ENCODE measurements around the gene PFDN1. TPM values are rescaled to one million over a fixed set of nuclear protein-coding genes. Genes with fewer than 3 reads are reported as not detected.

The PFDN1 gene
- total RNA-seq, 3 donors from 2014 or later (not counting 1 experiment from before 2014, with no cell fraction given), result 28.0 to 39.1 (median 37.6) TPM

- H3K4me1 Mint-ChIP-seq, result peaks cover 8% of the 10 kb centered on the region in 2 donors
- no peaks in the 10 kb centered on the region for H3K36me3 Mint-ChIP-seq
- no peak overlapping the region for H3K27ac Mint-ChIP-seq
- H3K4me3 Mint-ChIP-seq, result no peak overlapping the region
- TF ChIP-seq CTCF (IDR thresholded peaks at IDR 0.05), result no peak
- Histone ChIP-seq H3K4me1 (ENCODE audit: control insufficient read depth, insufficient read depth, low read length) (peaks cover 7% of the 10 kb centered on the region), H3K27ac (ENCODE audit: low read length) (no peak overlapping the region), H3K27me3 (ENCODE audit: control insufficient read depth, insufficient read depth, low read length) (no peaks in the 10 kb centered on the region), H3K36me3 (ENCODE audit: control insufficient read depth, insufficient read depth, low read length) (no peaks in the 10 kb centered on the region), H3K4me3 (ENCODE audit: low read length) (no peak overlapping the region), H3K9me3 (ENCODE audit: control insufficient read depth, insufficient read depth, low read length) (no peaks in the 10 kb centered on the region)
- H3K9me3 Mint-ChIP-seq, result no peaks in the 10 kb centered on the region
- DNase-seq (no peak), ATAC-seq (no peak)
- intact Hi-C loops (cut with micrococcal nuclease), result no loop called here
- WGBS (ENCODE audit: insufficient coverage), result 94% methylated on average over 8 of the region's 9 CpGs
- peaks cover 6% of the 10 kb centered on the region in 2 donors for H3K27me3 Mint-ChIP-seq (ENCODE audit: low read depth in 2 of 2)
Observed at GRCh38 chr5:140219068-140219991, 83.6 kb downstream of the PFDN1 start.

GRCh38 chr5:140217299-140218026 is 85.4 kb downstream of the PFDN1 start:
- 100% methylated on average over 1 of the region's 1 CpG for WGBS (ENCODE audit: insufficient coverage)
- H3K27ac Mint-ChIP-seq, result no peak overlapping the region

GRCh38 chr5:140216478-140217074 is 86.3 kb downstream of the PFDN1 start:
- no peak overlapping the region for H3K27ac ChIP-seq (ENCODE audit: low read length)
- DNase-seq, result no peak
- no peaks in the 10 kb centered on the region for H3K36me3 ChIP-seq (ENCODE audit: control insufficient read depth, insufficient read depth, low read length)
- no peaks in the 10 kb centered on the region for H3K9me3 Mint-ChIP-seq
- TF ChIP-seq CTCF (IDR thresholded peaks at IDR 0.05), result no peak
- peaks cover 8% of the 10 kb centered on the region for H3K4me1 ChIP-seq (ENCODE audit: control insufficient read depth, insufficient read depth, low read length)
- H3K4me3 Mint-ChIP-seq, result no peak overlapping the region
- H3K4me1 Mint-ChIP-seq, result peaks cover 8 to 10% of the 10 kb centered on the region in 2 donors
- WGBS (ENCODE audit: insufficient coverage), result 89% methylated on average over 5 of the region's 5 CpGs
- H3K27me3 Mint-ChIP-seq (ENCODE audit: low read depth in 2 of 2), result peaks cover 2 to 6% of the 10 kb centered on the region in 2 donors
- no peaks in the 10 kb centered on the region for H3K9me3 ChIP-seq (ENCODE audit: control insufficient read depth, insufficient read depth, low read length)
- H3K36me3 Mint-ChIP-seq, result no peaks in the 10 kb centered on the region
- H3K27me3 ChIP-seq (ENCODE audit: control insufficient read depth, insufficient read depth, low read length), result peaks cover 2% of the 10 kb centered on the region
- H3K27ac Mint-ChIP-seq, result no peak overlapping the region
- intact Hi-C loops (cut with micrococcal nuclease), result no loop called here
- no peak for ATAC-seq
- H3K4me3 ChIP-seq (ENCODE audit: low read length), result no peak overlapping the region

More at GRCh38 chr5:140217299-140218026, 85.4 kb downstream of the PFDN1 start:
- peaks cover 2% of the 10 kb centered on the region for H3K27me3 ChIP-seq (ENCODE audit: control insufficient read depth, insufficient read depth, low read length)
- no peak overlapping the region for H3K4me3 ChIP-seq (ENCODE audit: low read length)
- Mint-ChIP-seq H3K36me3 (no peaks in the 10 kb centered on the region), H3K9me3 (no peaks in the 10 kb centered on the region), H3K4me3 (no peak overlapping the region), H3K4me1 (peaks cover 8 to 10% of the 10 kb centered on the region in 2 donors), H3K27me3 (ENCODE audit: low read depth in 2 of 2) (peaks cover 2 to 6% of the 10 kb centered on the region in 2 donors)
- H3K9me3 ChIP-seq (ENCODE audit: control insufficient read depth, insufficient read depth, low read length), result no peaks in the 10 kb centered on the region
- no peak for TF ChIP-seq CTCF (IDR thresholded peaks at IDR 0.05)
- no peak for DNase-seq
- no peak overlapping the region for H3K27ac ChIP-seq (ENCODE audit: low read length)
- ATAC-seq, result no peak
- H3K4me1 ChIP-seq (ENCODE audit: control insufficient read depth, insufficient read depth, low read length), result peaks cover 8% of the 10 kb centered on the region
- intact Hi-C loops (cut with micrococcal nuclease), result no loop called here
- H3K36me3 ChIP-seq (ENCODE audit: control insufficient read depth, insufficient read depth, low read length), result no peaks in the 10 kb centered on the region
